Stimulated activated CD8-positive, alpha-beta memory T cell treated with anti-CD3 and anti-CD28 coated beads, Interleukin-7, amount 100 ng/mL, for 4 hours (primary cell): Measurements from ENCODE around the gene SRRT.
A peak's percentile ranks its signal among the peaks of the same experiment; 100 is the strongest.

Experiments
- DNase-seq, 2 donors: peaks; one replicate each; pipeline ENCODE4 v3.0.0-alpha.2; 2020; ENCODE audit warnings: low read depth in 2 of 2

The SRRT gene

GRCh38 chr7:100879685-100880261 lies 4.9 kb downstream of the SRRT start:
- no peak for DNase-seq

GRCh38 chr7:100880645-100881044 lies 5.7 kb downstream of the SRRT start:
- DNase-seq, result no peak

GRCh38 chr7:100881136-100881535 lies 6.2 kb downstream of the SRRT start:
- no peak for DNase-seq

- no peak for DNase-seq
These were observed 7.3 kb downstream of the SRRT start for GRCh38 chr7:100882201-100882600.

- DNase-seq, result no peak
These were observed 8.1 kb downstream of the SRRT start for GRCh38 chr7:100882785-100883526.

GRCh38 chr7:100884736-100885439 lies 10.0 kb downstream of the SRRT start:
- DNase-seq, result peak in 1 of 2 donors; percentile 38

GRCh38 chr7:100885440-100886141 lies 10.7 kb downstream of the SRRT start:
- DNase-seq, result no peak

- DNase-seq, result no peak
These were observed 11.4 kb downstream of the SRRT start for GRCh38 chr7:100886142-100886935.

GRCh38 chr7:100886936-100887515 lies 12.1 kb downstream of the SRRT start:
- DNase-seq, result no peak

GRCh38 chr7:100887516-100888290 lies 12.8 kb downstream of the SRRT start:
- DNase-seq, result peak in 1 of 2 donors; percentile 24

GRCh38 chr7:100888291-100888987 lies 13.5 kb downstream of the SRRT start:
- DNase-seq, result no peak

- no peak for DNase-seq
These were observed 14.3 kb downstream of the SRRT start, which contains the start of gene UFSP1 for GRCh38 chr7:100888988-100889750. TSS of gene UFSP1 (minus strand) at chr7:100889715. CDS start at chr7:100889271, 444 bp downstream.

GRCh38 chr7:100890653-100891567 lies 16.0 kb downstream of the SRRT start:
- no peak for DNase-seq

GRCh38 chr7:100891568-100892247 lies 16.8 kb downstream of the SRRT start:
- DNase-seq, result no peak

GRCh38 chr7:100892364-100893317 lies 17.7 kb downstream of the SRRT start:
- no peak for DNase-seq

- DNase-seq, result no peak
These were observed 18.5 kb downstream of the SRRT start for GRCh38 chr7:100893318-100893895.
